ENCODE measurements around the gene RAPGEF5. TPM values are rescaled to one million over a fixed set of nuclear protein-coding genes. Genes with fewer than 3 reads are reported as not detected.

Gene RAPGEF5
- total RNA-seq, 1 donor from 2014 or later: 5.8 TPM

DNA sequence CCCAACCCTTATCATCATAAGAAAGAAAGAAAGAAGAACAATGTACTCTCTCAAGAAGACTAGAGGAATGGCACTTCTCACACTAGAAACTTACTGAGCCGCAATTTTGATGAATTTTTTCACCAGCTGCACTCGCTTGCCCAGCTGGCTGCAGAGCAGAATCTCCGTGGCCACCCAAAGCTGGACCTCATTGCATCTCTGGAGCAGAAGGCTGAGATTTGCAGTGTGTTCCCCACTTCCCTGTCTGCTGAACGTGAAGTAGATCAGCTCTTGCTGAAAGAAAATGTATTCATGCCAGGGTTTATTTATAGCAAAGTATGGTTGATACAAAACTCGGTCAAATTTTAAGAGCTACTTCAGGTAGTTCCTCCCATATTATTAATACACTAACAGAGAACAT is 212.0 kb downstream of the RAPGEF5 start:
- H3K36me3 ChIP-seq (ENCODE audit: control insufficient read depth, insufficient read depth, low read length): no peaks in the 10 kb centered on the region
- FAIRE-seq: no peak
- no peak for DNase-seq (ENCODE audit: low read depth)
- no peak overlapping the region for H3K4me3 ChIP-seq (ENCODE audit: low read depth, low read length)
- TF ChIP-seq, protein P1, sequence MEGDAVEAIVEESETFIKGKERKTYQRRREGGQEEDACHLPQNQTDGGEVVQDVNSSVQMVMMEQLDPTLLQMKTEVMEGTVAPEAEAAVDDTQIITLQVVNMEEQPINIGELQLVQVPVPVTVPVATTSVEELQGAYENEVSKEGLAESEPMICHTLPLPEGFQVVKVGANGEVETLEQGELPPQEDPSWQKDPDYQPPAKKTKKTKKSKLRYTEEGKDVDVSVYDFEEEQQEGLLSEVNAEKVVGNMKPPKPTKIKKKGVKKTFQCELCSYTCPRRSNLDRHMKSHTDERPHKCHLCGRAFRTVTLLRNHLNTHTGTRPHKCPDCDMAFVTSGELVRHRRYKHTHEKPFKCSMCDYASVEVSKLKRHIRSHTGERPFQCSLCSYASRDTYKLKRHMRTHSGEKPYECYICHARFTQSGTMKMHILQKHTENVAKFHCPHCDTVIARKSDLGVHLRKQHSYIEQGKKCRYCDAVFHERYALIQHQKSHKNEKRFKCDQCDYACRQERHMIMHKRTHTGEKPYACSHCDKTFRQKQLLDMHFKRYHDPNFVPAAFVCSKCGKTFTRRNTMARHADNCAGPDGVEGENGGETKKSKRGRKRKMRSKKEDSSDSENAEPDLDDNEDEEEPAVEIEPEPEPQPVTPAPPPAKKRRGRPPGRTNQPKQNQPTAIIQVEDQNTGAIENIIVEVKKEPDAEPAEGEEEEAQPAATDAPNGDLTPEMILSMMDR (IDR thresholded peaks at IDR 0.05; ENCODE audit: insufficient read depth, low read length, severe bottlenecking): no peak
- no peaks in the 10 kb centered on the region for H3K27me3 ChIP-seq (ENCODE audit: control insufficient read depth, insufficient read depth, low read length)

DNA sequence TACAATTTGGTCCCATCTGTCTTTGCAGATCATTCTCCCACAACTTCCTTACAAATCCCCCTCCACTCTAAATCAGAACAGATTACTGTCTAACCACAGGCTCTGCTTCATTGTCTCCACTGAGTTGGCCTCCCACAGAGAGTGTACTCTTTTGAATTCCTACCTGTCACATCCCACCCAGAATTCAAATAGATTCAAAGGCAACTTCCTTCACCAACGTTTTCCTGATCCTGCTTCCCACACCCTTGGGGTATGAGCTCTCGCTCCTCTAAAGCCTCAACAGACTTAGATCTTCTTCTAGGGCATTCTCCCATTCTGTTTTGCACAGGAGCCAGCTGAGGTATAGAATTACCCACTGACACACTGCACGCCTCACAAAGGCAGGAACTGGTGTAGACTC is 213.5 kb downstream of the RAPGEF5 start:
- no peak overlapping the region for H3K4me3 ChIP-seq (ENCODE audit: low read depth, low read length)
- DNase-seq (ENCODE audit: low read depth) (no peak), FAIRE-seq (no peak)
- no peaks in the 10 kb centered on the region for H3K27me3 ChIP-seq (ENCODE audit: control insufficient read depth, insufficient read depth, low read length)
- no peaks in the 10 kb centered on the region for H3K36me3 ChIP-seq (ENCODE audit: control insufficient read depth, insufficient read depth, low read length)
- TF ChIP-seq, protein P1 (IDR thresholded peaks at IDR 0.05; ENCODE audit: insufficient read depth, low read length, severe bottlenecking): no peak

DNA sequence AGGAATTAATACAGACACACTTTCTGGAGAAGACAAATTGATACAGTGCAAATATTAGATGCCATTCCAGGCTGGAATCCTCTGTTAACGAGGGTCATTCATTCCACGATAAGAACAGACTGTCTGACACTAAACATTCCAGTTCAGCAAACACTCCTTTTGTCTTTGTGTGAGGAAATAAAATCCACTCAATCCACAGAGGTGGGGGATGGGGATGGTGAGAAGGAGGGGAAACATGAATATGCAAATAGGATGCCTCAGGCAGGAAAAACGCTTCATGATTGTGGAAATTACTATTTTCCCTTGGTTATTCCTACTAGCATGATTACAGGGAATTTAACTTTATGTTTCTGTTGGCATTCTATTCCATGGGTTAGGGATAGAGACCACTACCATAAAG is 214.4 kb downstream of the RAPGEF5 start:
- FAIRE-seq: no peak
- Histone ChIP-seq H3K4me3 (ENCODE audit: low read depth, low read length) (no peak overlapping the region), H3K36me3 (ENCODE audit: control insufficient read depth, insufficient read depth, low read length) (no peaks in the 10 kb centered on the region), H3K27me3 (ENCODE audit: control insufficient read depth, insufficient read depth, low read length) (no peaks in the 10 kb centered on the region)
- no peak for DNase-seq (ENCODE audit: low read depth)
- TF ChIP-seq, protein P1 (IDR thresholded peaks at IDR 0.05; ENCODE audit: insufficient read depth, low read length, severe bottlenecking): no peak

DNA sequence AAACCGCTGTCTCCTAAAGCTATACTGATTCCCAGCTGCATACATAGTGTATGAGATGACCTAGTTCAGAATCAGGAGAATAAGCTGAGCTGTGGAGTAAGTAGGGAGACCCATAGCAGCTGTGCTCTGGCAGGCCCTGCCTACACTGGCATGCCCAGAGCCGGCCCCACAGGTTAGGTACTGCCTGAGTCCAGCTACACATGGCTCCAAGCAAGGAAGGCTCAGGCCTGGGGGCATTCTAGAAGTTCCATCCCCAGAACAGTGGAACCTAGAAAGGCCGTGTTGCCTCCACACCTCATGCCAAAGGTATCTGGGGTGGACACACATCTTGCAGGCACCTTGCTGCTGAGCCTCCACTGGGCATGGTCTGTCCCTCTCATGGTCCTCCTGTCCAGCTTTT is 215.6 kb downstream of the RAPGEF5 start:
- DNase-seq (ENCODE audit: low read depth) (no peak), FAIRE-seq (no peak)
- H3K4me3 ChIP-seq (ENCODE audit: low read depth, low read length): no peak overlapping the region
- H3K27me3 ChIP-seq (ENCODE audit: control insufficient read depth, insufficient read depth, low read length): no peaks in the 10 kb centered on the region
- TF ChIP-seq, protein P1 (IDR thresholded peaks at IDR 0.05; ENCODE audit: insufficient read depth, low read length, severe bottlenecking): no peak
- no peaks in the 10 kb centered on the region for H3K36me3 ChIP-seq (ENCODE audit: control insufficient read depth, insufficient read depth, low read length)

DNA sequence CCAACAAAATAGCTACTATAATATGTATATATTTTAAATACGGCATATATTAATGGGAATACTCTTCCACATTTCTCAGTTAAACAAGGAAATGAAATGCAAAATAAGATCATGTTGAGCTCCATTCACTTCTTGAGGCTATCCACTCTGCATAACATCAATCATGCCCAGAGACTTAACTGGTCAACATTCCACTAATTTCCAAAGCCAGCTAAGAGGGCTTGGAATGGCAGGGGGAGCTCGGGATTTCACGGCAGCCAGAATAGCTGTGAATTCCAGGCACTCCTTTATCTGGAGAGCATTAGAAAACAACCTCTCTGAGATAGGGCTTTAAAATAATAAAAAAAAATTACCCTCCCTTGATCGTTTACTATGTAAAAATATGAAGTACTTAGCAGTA is 216.4 kb downstream of the RAPGEF5 start:
- TF ChIP-seq, protein P1 (IDR thresholded peaks at IDR 0.05; ENCODE audit: insufficient read depth, low read length, severe bottlenecking): no peak
- no peaks in the 10 kb centered on the region for H3K36me3 ChIP-seq (ENCODE audit: control insufficient read depth, insufficient read depth, low read length)
- no peaks in the 10 kb centered on the region for H3K27me3 ChIP-seq (ENCODE audit: control insufficient read depth, insufficient read depth, low read length)
- DNase-seq (ENCODE audit: low read depth): no peak
- FAIRE-seq: no peak
- no peak overlapping the region for H3K4me3 ChIP-seq (ENCODE audit: low read depth, low read length)

DNA sequence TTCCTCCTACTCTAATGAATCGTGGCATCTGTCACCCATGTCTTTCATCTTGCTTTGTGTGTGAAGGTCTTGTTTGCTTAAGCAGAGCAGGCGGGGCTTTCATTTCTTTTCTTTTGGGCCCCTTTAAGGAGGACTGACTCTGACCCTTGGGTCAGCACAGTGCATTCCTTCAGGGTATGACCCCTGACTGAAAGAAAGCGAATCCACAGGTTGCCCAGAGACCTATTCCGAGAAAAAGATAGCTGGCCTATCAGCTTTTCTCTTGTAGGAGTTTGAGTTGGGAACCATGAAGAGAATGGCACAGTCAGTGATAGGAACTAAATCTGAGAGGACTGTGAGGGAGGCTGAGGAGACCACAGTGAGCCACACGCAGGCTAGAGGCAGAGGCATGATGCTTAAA is 218.1 kb downstream of the RAPGEF5 start:
- TF ChIP-seq, protein P1 (IDR thresholded peaks at IDR 0.05; ENCODE audit: insufficient read depth, low read length, severe bottlenecking): no peak
- DNase-seq (ENCODE audit: low read depth) (no peak), FAIRE-seq (no peak)
- H3K36me3 ChIP-seq (ENCODE audit: control insufficient read depth, insufficient read depth, low read length): no peaks in the 10 kb centered on the region
- H3K27me3 ChIP-seq (ENCODE audit: control insufficient read depth, insufficient read depth, low read length): no peaks in the 10 kb centered on the region
- no peak overlapping the region for H3K4me3 ChIP-seq (ENCODE audit: low read depth, low read length)

All from bronchial epithelial cell (primary cell).